K562 (cell line): ENCODE results near the gene YBEY.

ENCODE experiments used
- CEBPB ChIP-seq: fragments of 450-650 bp; IDR thresholded peaks from 2 replicates; pipeline ENCODE4 v1.6.1; 2016; ENCODE audit warnings: missing genetic modification characterization, missing compliant biosample characterization
- ELF1 ChIP-seq: fragments of 200-800 bp; sonication (Bioruptor generic); IDR thresholded peaks from 2 replicates; pipeline ENCODE4 v1.6.1; 2016; ENCODE audit warnings: missing genetic modification characterization, missing compliant biosample characterization
- ELF4 ChIP-seq: fragments of 450-650 bp; formaldehyde crosslinking; IDR thresholded peaks from 2 replicates; pipeline ENCODE4 v1.4.0; 2022; ENCODE audit warnings: missing genetic modification characterization
- GABPA ChIP-seq: fragments of 200-800 bp; sonication (Bioruptor generic); conservative IDR thresholded peaks from 2 replicates; pipeline ENCODE4 v1.6.1; 2016; ENCODE audit warnings: low read depth, missing genetic modification characterization, missing compliant biosample characterization
- SOX6 ChIP-seq: fragments of 450-650 bp; IDR thresholded peaks from 2 replicates; pipeline ENCODE4 v1.6.1; 2014; ENCODE audit warnings: mild to moderate bottlenecking
- ZFP36 ChIP-seq: fragments of 150-350 bp; IDR thresholded peaks from 2 replicates; pipeline ENCODE4 v1.6.1; 2018; ENCODE audit warnings: low read length, low read depth; ENCODE audit not compliant: partially characterized antibody
- TF ChIP-seq, protein P1 (sequence below): sonication (generic); formaldehyde crosslinking; IDR thresholded peaks from 2 replicates; pipeline ENCODE4 v1.5.0; 2020; ENCODE audit warnings: missing genetic modification reagents
- TF ChIP-seq, protein P2 (sequence below), 2 experiments: fragments of 450-650 bp; formaldehyde crosslinking in 1 of 2; IDR thresholded peaks; 2 replicates each; pipeline versions ENCODE4 v1.4.0 to v1.6.1; 2014 to 2020; ENCODE audit warnings: mild to moderate bottlenecking in 2 of 2, borderline replicate concordance in 1 of 2, low read depth in 1 of 2
- TF ChIP-seq, protein P3 (sequence below): fragments of 250-450 bp; sonication (Bioruptor Pico); IDR thresholded peaks from 2 replicates; pipeline ENCODE4 v1.5.0; 2021

GRCh38 chr21:46254208-46254975, 31.8 kb upstream of the YBEY start:
- TF ChIP-seq, protein P1, sequence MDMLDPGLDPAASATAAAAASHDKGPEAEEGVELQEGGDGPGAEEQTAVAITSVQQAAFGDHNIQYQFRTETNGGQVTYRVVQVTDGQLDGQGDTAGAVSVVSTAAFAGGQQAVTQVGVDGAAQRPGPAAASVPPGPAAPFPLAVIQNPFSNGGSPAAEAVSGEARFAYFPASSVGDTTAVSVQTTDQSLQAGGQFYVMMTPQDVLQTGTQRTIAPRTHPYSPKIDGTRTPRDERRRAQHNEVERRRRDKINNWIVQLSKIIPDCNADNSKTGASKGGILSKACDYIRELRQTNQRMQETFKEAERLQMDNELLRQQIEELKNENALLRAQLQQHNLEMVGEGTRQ = no peak
- TF ChIP-seq ELF4 (CRISPR knock-in tag) = no peak
- no peak for TF ChIP-seq SOX6
- TF ChIP-seq CEBPB = no peak
- TF ChIP-seq ZFP36 = no peak
- TF ChIP-seq GABPA (tag) = no peak
- TF ChIP-seq, protein P2, sequence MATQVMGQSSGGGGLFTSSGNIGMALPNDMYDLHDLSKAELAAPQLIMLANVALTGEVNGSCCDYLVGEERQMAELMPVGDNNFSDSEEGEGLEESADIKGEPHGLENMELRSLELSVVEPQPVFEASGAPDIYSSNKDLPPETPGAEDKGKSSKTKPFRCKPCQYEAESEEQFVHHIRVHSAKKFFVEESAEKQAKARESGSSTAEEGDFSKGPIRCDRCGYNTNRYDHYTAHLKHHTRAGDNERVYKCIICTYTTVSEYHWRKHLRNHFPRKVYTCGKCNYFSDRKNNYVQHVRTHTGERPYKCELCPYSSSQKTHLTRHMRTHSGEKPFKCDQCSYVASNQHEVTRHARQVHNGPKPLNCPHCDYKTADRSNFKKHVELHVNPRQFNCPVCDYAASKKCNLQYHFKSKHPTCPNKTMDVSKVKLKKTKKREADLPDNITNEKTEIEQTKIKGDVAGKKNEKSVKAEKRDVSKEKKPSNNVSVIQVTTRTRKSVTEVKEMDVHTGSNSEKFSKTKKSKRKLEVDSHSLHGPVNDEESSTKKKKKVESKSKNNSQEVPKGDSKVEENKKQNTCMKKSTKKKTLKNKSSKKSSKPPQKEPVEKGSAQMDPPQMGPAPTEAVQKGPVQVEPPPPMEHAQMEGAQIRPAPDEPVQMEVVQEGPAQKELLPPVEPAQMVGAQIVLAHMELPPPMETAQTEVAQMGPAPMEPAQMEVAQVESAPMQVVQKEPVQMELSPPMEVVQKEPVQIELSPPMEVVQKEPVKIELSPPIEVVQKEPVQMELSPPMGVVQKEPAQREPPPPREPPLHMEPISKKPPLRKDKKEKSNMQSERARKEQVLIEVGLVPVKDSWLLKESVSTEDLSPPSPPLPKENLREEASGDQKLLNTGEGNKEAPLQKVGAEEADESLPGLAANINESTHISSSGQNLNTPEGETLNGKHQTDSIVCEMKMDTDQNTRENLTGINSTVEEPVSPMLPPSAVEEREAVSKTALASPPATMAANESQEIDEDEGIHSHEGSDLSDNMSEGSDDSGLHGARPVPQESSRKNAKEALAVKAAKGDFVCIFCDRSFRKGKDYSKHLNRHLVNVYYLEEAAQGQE (IDR thresholded peaks at IDR 0.05; ENCODE audit: borderline replicate concordance) = no peak
- TF ChIP-seq, protein P2 (CRISPR knock-in tag; IDR thresholded peaks at IDR 0.05; ENCODE audit: low read depth) = no peak
- no peak for TF ChIP-seq ELF1 (tag)
- TF ChIP-seq, protein P3, sequence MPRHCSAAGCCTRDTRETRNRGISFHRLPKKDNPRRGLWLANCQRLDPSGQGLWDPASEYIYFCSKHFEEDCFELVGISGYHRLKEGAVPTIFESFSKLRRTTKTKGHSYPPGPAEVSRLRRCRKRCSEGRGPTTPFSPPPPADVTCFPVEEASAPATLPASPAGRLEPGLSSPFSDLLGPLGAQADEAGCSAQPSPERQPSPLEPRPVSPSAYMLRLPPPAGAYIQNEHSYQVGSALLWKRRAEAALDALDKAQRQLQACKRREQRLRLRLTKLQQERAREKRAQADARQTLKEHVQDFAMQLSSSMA (CRISPR knock-in tag) = no peak
